Ovary (tissue), 9 donors: ENCODE data around the gene HYI. TPM values are rescaled to one million over a fixed set of nuclear protein-coding genes. Genes with fewer than 3 reads are reported as not detected.

Source experiments
- DNase-seq, 5 donors: peaks; one replicate each; pipeline ENCODE4 v3.0.0-alpha.2; 2019 to 2020
- H3K27ac ChIP-seq, 2 donors: fragments of 200-600 bp; one replicate each; pipeline versions ENCODE4 v1.5.1 to v1.8.0; 2019 to 2022
- H3K27me3 ChIP-seq: fragments of 200-600 bp; one replicate; pipeline ENCODE4 v1.8.0; 2022
- H3K36me3 ChIP-seq: fragments of 200-600 bp; sonication (generic); one replicate; pipeline ENCODE4 v1.5.1; 2019
- H3K4me1 ChIP-seq: one replicate; pipeline ENCODE4 v1.8.1; 2013; ENCODE audit warnings: mild to moderate bottlenecking, moderate library complexity; ENCODE audit not compliant: insufficient read depth
- H3K4me3 ChIP-seq: fragments of 200-600 bp; sonication (generic); one replicate; pipeline ENCODE4 v1.5.1; 2017
- H3K9me3 ChIP-seq, 2 donors: fragments of 200-600 bp in 1 of 2; sonication (generic) in 1 of 2; one replicate each; pipeline versions ENCODE4 v1.5.1 to v1.8.1; 2013 to 2019; ENCODE audit warnings: mild to moderate bottlenecking in 1 of 2, moderate library complexity in 1 of 2
- EP300 ChIP-seq: sonication (generic); formaldehyde crosslinking; IDR thresholded peaks from one replicate; pipeline ENCODE4 v1.6.1; 2017; ENCODE audit warnings: antibody characterized with exemption
- POLR2A ChIP-seq: fragments of 450-650 bp; IDR thresholded peaks from one replicate; pipeline ENCODE4 v1.6.1; 2017; ENCODE audit warnings: antibody characterized with exemption, mild to moderate bottlenecking, moderate library complexity
- WGBS, 3 donors: extraction: QIAGEN DNeasy Blood & Tissue Kit in 1 of 3; methylation state at CpG; one replicate each; pipeline versions ENCODE4 v1.1.5 to v1.1.7; 2013 to 2017; 5-methylcytosine and 5-hydroxymethylcytosine counted together
- intact Hi-C, 4 donors: fragments of 100-400 bp; cut with DNase I; formaldehyde crosslinking; loops; one replicate each; pipeline versions ENCODE4 v1.11.0 to v1.15.1; 2022 to 2023
- microRNA-seq, 3 donors: library from miRNA; unstranded; fragments of <30 nt; microRNA quantifications; one replicate each; pipeline versions ENCODE4 to v1.2.0, GENCODE V29; 2019 to 2020
- polyA plus RNA-seq, 2 donors: library from polyadenylated mRNA; stranded (reverse); fragments of 200-250 nt in 1 of 2; fragments of 350-450 nt in 1 of 2; fragmentation: Illumina TruSeq in 1 of 2; extraction: RNeasy Lipid Tissue Mini Kit (QIAGEN cat#74804) in 1 of 2; gene quantifications; one replicate each; pipeline ENCODE4 v1.2.3, GENCODE V29; 2013 to 2014
- small RNA-seq: library from RNA; depleted of rRNA; stranded (forward); fragments of <200 nt; gene quantifications from one replicate; pipeline ENCODE3, GENCODE V24; 2016
- total RNA-seq, 7 donors: library from RNA; depleted of rRNA in 2 of 7; stranded (reverse); fragments of >200 nt in 2 of 7; fragmentation: NEBNext Ultra II Directional in 3 of 7; extraction: Animal tissue kit (Norgen Biotek cat#: 25700) in 3 of 7; gene quantifications; one replicate each; pipeline versions ENCODE4 v1.1.0 to v1.2.4, GENCODE V29; 2016 to 2023
- TF ChIP-seq, protein P1 (sequence below), 3 donors: fragments of 450-650 bp in 2 of 3; fragments of 200-600 bp in 1 of 3; IDR thresholded peaks; one replicate each; pipeline versions ENCODE4 v1.5.1 to v1.8.0; 2016 to 2022; ENCODE audit warnings: antibody characterized with exemption in 3 of 3, mild to moderate bottlenecking in 1 of 3
- donor health status: DM: no; HTN: no; CAD: no; lungs with moderate emphysema.
- donor health status: DM: no; HTN: no; CAD: no.
- donor health status: Bipolar disorder and iron deficiency.
- donor health status: DM: yes; HTN: yes; CAD: no.
- donor health status: DM: no; HTN: no; CAD: no.
- donor health status: DM: yes; HTN: yes; CAD: no.

HYI gene
- total and polyA plus RNA-seq, 9 donors, result 16.6 to 94.4 (median 77.2) TPM

DNA sequence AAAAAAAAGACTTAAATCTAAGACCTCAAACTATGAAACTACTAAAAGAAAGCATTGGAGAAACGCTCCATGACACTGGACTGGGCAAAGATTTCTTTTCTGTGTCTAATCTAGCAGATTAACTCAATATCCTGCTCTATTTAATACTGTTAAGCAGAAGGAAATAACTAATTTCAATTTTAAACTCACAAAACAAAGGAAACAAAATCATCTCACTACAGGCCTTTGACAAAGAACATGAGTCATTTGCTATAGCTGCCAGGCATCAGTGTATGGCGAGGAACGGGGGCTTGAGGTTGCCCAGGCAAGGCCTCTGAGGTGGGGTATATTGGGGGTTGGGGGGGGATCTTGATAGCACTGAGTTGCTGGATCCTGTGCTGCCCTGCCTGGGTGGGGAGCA is 43.2 kb downstream of the HYI start:
- TF ChIP-seq POLR2A (no peak), EP300 (no peak)
- TF ChIP-seq, protein P1, sequence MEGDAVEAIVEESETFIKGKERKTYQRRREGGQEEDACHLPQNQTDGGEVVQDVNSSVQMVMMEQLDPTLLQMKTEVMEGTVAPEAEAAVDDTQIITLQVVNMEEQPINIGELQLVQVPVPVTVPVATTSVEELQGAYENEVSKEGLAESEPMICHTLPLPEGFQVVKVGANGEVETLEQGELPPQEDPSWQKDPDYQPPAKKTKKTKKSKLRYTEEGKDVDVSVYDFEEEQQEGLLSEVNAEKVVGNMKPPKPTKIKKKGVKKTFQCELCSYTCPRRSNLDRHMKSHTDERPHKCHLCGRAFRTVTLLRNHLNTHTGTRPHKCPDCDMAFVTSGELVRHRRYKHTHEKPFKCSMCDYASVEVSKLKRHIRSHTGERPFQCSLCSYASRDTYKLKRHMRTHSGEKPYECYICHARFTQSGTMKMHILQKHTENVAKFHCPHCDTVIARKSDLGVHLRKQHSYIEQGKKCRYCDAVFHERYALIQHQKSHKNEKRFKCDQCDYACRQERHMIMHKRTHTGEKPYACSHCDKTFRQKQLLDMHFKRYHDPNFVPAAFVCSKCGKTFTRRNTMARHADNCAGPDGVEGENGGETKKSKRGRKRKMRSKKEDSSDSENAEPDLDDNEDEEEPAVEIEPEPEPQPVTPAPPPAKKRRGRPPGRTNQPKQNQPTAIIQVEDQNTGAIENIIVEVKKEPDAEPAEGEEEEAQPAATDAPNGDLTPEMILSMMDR (IDR thresholded peaks at IDR 0.05), result no peak
- Histone ChIP-seq H3K27me3 (no peaks in the 10 kb centered on the region), H3K27ac (no peak overlapping the region), H3K4me1 (peaks cover 1% of the 10 kb centered on the region), H3K4me3 (no peak overlapping the region), H3K36me3 (no peaks in the 10 kb centered on the region), H3K9me3 (no peaks in the 10 kb centered on the region)
- no peak for DNase-seq
- 79 to 99% (median 95%) methylated on average over 3 of the region's 3 CpGs for WGBS, 3 donors
- intact Hi-C loops, result loop anchor here in 2 of 4 donors (10.0 kb wide), 2 partner anchors 176 to 186 kb away; no protein-coding TSS in a partner anchor

GRCh38 chr1:43405876-43406234 is 47.9 kb downstream of the HYI start:
- peaks cover 5% of the 10 kb centered on the region for H3K4me1 ChIP-seq
- H3K27ac ChIP-seq, result no peak overlapping the region
- no peak for DNase-seq
- intact Hi-C loops, result no loop called here
- no peaks in the 10 kb centered on the region for H3K36me3 ChIP-seq
- no peaks in the 10 kb centered on the region for H3K9me3 ChIP-seq
- H3K27me3 ChIP-seq, result no peaks in the 10 kb centered on the region
- TF ChIP-seq EP300, result no peak
- no peak for TF ChIP-seq POLR2A
- WGBS, 3 donors, result 89 to 96% (median 91%) methylated on average over 2 of the region's 2 CpGs
- H3K4me3 ChIP-seq, result no peak overlapping the region

DNA sequence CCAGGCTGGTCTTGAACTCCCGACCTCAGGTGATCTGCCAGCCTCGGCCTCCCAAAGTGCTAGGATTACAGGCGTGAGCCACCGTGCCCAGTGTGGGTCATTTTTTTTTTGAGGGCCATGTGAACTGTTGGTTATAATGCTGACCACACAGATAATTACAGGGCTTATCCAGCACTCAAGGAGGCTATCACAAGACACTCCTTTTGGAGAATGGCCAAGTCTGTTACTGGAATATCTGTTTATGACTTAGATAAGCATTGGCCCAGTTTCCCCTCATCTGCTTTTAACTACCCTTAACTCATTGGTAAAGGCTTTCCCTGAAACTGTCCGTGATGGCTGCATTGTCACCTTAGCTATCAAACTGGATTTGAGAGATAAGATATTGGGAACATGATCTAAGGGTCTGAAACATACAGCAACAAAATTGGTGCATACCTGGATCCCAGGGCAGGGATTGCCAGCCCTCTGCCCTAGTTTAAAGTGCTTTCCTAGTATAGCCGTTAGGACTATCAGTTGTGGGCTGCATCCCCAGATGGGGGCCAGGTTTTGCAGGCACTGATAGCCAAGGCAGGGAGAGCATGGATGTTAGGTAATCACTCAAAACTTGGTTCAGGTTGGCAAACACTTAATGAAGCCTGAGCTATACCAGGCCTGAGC is 48.4 kb downstream of the HYI start:
- no peaks in the 10 kb centered on the region for H3K36me3 ChIP-seq
- intact Hi-C loops, result no loop called here
- no peak overlapping the region for H3K27ac ChIP-seq
- peaks cover 5% of the 10 kb centered on the region for H3K4me1 ChIP-seq
- H3K4me3 ChIP-seq, result no peak overlapping the region
- no peak for DNase-seq
- WGBS, 3 donors, result 74 to 76% (median 75%) methylated on average over 6 of the region's 6 CpGs
- no peaks in the 10 kb centered on the region for H3K27me3 ChIP-seq
- TF ChIP-seq POLR2A, result no peak
- no peak for TF ChIP-seq EP300
- TF ChIP-seq, protein P1 (IDR thresholded peaks at IDR 0.05), result no peak
- no peaks in the 10 kb centered on the region for H3K9me3 ChIP-seq

- no peaks in the 10 kb centered on the region for H3K27me3 ChIP-seq
- H3K27ac ChIP-seq, result no peak overlapping the region
- DNase-seq, result no peak
- no peaks in the 10 kb centered on the region for H3K9me3 ChIP-seq
- H3K36me3 ChIP-seq, result no peaks in the 10 kb centered on the region
- H3K4me3 ChIP-seq, result no peak overlapping the region
- no peak for TF ChIP-seq POLR2A
- TF ChIP-seq, protein P1 (IDR thresholded peaks at IDR 0.05), result no peak
- no peak for TF ChIP-seq EP300
- H3K4me1 ChIP-seq, result peaks cover 5% of the 10 kb centered on the region
- 93 to 96% (median 96%) methylated on average over 6 of the region's 6 CpGs for WGBS, 3 donors
- intact Hi-C loops, result no loop called here
Observed at GRCh38 chr1:43404353-43404752, 49.4 kb downstream of the HYI start.

DNA sequence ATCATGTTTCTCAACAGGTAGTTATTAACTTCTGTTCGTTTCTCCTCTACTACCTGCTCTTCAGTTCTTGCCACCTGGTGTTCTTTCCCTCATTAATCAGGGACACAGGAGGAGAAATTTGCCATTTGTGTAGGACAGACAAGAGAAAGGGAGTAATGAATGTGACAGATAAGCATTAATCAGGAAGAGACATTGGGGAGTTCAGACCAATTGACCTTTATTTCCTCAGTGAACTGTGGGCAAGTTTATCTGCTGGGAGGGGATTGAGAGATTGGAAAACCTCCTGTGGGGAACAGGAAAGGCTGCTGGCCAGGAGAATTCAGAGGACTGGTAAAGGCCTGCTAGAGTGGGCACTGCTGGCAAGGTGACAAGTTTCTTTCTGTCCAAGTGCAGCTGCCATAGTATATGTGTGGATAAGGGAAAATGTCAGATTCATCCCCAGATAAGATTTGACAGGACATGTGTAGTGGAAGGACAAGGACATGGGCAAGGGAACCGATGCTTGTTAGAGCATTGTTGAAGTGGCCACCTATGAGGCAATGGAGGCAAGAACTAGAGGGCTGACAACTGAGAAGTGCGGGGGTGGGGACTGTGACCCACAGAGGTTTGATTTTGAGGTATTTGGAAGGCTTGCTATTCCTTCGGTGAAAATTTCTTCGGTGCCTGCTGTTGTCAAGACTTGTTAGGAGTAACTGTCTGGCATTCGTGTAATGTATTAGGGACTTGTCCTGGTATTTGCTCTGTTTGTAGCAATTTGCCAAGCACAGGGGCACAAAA is 51.5 kb downstream of the HYI start:
- Histone ChIP-seq H3K4me1 (peaks cover 5% of the 10 kb centered on the region), H3K9me3 (no peaks in the 10 kb centered on the region), H3K27me3 (no peaks in the 10 kb centered on the region), H3K36me3 (no peaks in the 10 kb centered on the region), H3K4me3 (no peak overlapping the region), H3K27ac (no peak overlapping the region)
- 89 to 93% (median 91%) methylated on average over 6 of the region's 6 CpGs for WGBS, 3 donors
- TF ChIP-seq EP300, result no peak
- intact Hi-C loops, result no loop called here
- DNase-seq, result no peak

Small RNAs within 50 kb of the gene (microRNA-seq; reads per million reads assigned to microRNA genes)
- 0 to 0.32 (median 0.18) reads per million in 3 donors for gene MIR6735

Small RNAs within 50 kb of the gene (small RNA-seq; reads per million reads assigned to genes)
- not detected for gene MIR6735

Other genes starting within 250 kb of the HYI start
- 10 to 100 TPM in 1 of 7 donors, 1 to 10 TPM in 4, under 1 TPM in 2; 0.23 to 20.6 (median 1.9) TPM for gene TMEM125, start 183.9 kb downstream of the HYI start, total RNA-seq
- 1 to 10 TPM in 1 of 2 donors, under 1 TPM in 1; 0.52 to 1.1 TPM for gene TMEM125, start 183.9 kb downstream of the HYI start, polyA plus RNA-seq
- 1 to 10 TPM in 2 of 7 donors, under 1 TPM in 3, not detected in 2; 0.42 to 2.1 (median 0.72) TPM for gene C1orf210, start 168.3 kb downstream of the HYI start, total RNA-seq
- gene C1orf210, start 168.3 kb downstream of the HYI start, polyA plus RNA-seq, result not detected
- gene TIE1, start 152.9 kb downstream of the HYI start, total RNA-seq, result 10 to 100 TPM in 5 of 7 donors, 1 to 10 TPM in 2; 6.4 to 29.3 (median 10.6) TPM
- 10 to 100 TPM; 11.5 to 25.5 TPM for gene TIE1, start 152.9 kb downstream of the HYI start, polyA plus RNA-seq
- 1 to 10 TPM in 3 of 7 donors, under 1 TPM in 3, not detected in 1; 0.36 to 2.6 (median 1.4) TPM for gene MPL, start 116.1 kb downstream of the HYI start, total RNA-seq
- gene MPL, start 116.1 kb downstream of the HYI start, polyA plus RNA-seq, result under 1 TPM; 0.35 to 0.63 TPM
- 1 to 10 TPM in 3 of 7 donors, under 1 TPM in 3, not detected in 1; 0.50 to 2.0 (median 1.3) TPM for gene CDC20, start 95.0 kb downstream of the HYI start, total RNA-seq
- gene CDC20, start 95.0 kb downstream of the HYI start, polyA plus RNA-seq, result 1 to 10 TPM; 1.1 to 2.9 TPM
- 10 to 100 TPM; 10.0 to 50.6 (median 34.1) TPM for gene ELOVL1, start 85.9 kb downstream of the HYI start, total RNA-seq
- gene ELOVL1, start 85.9 kb downstream of the HYI start, polyA plus RNA-seq, result 100 to 1,000 TPM in 1 of 2 donors, 10 to 100 TPM in 1; 42.8 to 130 TPM
- 10 to 100 TPM; 13.7 to 39.3 (median 24.0) TPM for gene MED8, start 64.1 kb downstream of the HYI start, total RNA-seq
- gene MED8, start 64.1 kb downstream of the HYI start, polyA plus RNA-seq, result 10 to 100 TPM; 26.0 to 40.0 TPM
- 10 to 100 TPM; 25.5 to 89.3 (median 60.9) TPM for gene SZT2, start 64.0 kb downstream of the HYI start, total RNA-seq
- gene SZT2, start 64.0 kb downstream of the HYI start, polyA plus RNA-seq, result 10 to 100 TPM; 16.8 to 17.6 TPM
- gene PTPRF, start 77.0 kb upstream of the HYI start, total RNA-seq, result 100 to 1,000 TPM in 3 of 7 donors, 10 to 100 TPM in 4; 26.3 to 165 (median 95.5) TPM
- gene PTPRF, start 77.0 kb upstream of the HYI start, polyA plus RNA-seq, result 10 to 100 TPM; 24.4 to 35.4 TPM
- gene KDM4A, start 196.2 kb upstream of the HYI start, total RNA-seq, result 10 to 100 TPM; 23.1 to 48.5 (median 34.3) TPM
- 10 to 100 TPM; 16.5 to 42.8 TPM for gene KDM4A, start 196.2 kb upstream of the HYI start, polyA plus RNA-seq